Measurements from ENCODE around the gene SSBP4.
A peak's percentile ranks its signal among the peaks of the same experiment; 100 is the strongest.

SSBP4 gene

DNA sequence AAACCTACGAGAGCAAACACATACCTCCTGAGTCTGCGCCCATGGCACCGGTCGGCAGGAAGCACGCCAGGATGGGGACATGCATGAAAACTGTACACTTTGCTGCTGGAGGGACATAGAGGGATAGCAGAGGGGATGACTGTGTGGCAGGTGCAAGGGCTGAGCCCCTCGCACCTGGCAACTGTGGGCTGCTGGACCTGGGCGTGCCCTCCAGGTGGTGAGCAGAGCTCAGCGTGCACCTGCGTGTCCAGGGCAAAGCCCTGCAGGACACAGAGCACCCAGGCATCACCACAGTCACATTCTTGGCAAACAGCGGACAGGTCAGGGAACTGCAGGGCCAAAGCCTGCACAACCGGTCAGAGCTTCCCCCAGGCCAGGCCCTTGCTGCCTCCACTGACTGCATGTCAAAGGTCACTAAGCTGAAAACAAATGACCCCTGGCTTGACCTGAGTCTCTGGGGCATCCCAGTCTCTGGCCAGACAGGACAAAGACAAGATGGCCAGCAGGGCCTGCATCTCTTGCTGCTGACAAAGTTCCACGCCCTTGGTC lies 27.7 kb downstream of the SSBP4 start:
- Histone ChIP-seq H3K4me3 (ENCODE audit: low read depth, low read length) (no peak overlapping the region), H3K27ac (no peak overlapping the region), H3K9ac (no peak overlapping the region), H3K27me3 (ENCODE audit: control insufficient read depth, insufficient read depth, low read length) (no peaks in the 10 kb centered on the region), H2AFZ (no peak overlapping the region), H3K9me3 (ENCODE audit: control insufficient read depth, low read length) (no peaks in the 10 kb centered on the region), H3K79me2 (peaks cover 34% of the 10 kb centered on the region), H3K36me3 (ENCODE audit: control insufficient read depth, insufficient read depth, low read length) (no peaks in the 10 kb centered on the region), H3K4me1 (no peaks in the 10 kb centered on the region), H3K4me2 (ENCODE audit: low read length) (no peak overlapping the region)
- TF ChIP-seq, protein P1, sequence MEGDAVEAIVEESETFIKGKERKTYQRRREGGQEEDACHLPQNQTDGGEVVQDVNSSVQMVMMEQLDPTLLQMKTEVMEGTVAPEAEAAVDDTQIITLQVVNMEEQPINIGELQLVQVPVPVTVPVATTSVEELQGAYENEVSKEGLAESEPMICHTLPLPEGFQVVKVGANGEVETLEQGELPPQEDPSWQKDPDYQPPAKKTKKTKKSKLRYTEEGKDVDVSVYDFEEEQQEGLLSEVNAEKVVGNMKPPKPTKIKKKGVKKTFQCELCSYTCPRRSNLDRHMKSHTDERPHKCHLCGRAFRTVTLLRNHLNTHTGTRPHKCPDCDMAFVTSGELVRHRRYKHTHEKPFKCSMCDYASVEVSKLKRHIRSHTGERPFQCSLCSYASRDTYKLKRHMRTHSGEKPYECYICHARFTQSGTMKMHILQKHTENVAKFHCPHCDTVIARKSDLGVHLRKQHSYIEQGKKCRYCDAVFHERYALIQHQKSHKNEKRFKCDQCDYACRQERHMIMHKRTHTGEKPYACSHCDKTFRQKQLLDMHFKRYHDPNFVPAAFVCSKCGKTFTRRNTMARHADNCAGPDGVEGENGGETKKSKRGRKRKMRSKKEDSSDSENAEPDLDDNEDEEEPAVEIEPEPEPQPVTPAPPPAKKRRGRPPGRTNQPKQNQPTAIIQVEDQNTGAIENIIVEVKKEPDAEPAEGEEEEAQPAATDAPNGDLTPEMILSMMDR (IDR thresholded peaks at IDR 0.05): no peak

DNA sequence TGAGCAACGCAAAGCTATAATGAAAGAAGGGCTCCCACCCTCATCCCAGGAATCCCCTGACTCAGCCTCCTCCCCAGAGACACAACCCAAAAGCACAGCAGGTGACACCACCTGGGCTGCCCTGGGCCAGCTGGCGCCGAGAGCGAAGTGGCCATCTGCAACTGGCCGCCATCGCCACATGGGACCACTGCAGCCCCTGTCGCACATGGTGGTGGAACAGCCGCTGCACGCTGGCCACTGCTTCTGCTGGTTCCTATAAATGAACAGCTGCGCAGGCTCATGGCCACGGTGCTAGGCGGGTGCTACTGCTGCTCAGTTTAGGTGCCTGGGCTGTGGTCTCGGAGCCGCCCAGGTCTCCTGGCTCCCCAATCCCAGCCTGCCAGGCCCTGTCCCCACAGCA lies 30.4 kb downstream of the SSBP4 start:
- Histone ChIP-seq H3K79me2 (peaks cover 32% of the 10 kb centered on the region), H3K4me3 (ENCODE audit: low read depth, low read length) (no peak overlapping the region), H3K4me2 (ENCODE audit: low read length) (no peak overlapping the region), H3K27ac (no peak overlapping the region), H2AFZ (no peak overlapping the region), H3K4me1 (no peaks in the 10 kb centered on the region), H3K27me3 (ENCODE audit: control insufficient read depth, insufficient read depth, low read length) (no peaks in the 10 kb centered on the region), H3K9ac (no peak overlapping the region), H3K36me3 (ENCODE audit: control insufficient read depth, insufficient read depth, low read length) (no peaks in the 10 kb centered on the region), H3K9me3 (ENCODE audit: control insufficient read depth, low read length) (no peaks in the 10 kb centered on the region)
- TF ChIP-seq, protein P1 (IDR thresholded peaks at IDR 0.05): no peak

DNA sequence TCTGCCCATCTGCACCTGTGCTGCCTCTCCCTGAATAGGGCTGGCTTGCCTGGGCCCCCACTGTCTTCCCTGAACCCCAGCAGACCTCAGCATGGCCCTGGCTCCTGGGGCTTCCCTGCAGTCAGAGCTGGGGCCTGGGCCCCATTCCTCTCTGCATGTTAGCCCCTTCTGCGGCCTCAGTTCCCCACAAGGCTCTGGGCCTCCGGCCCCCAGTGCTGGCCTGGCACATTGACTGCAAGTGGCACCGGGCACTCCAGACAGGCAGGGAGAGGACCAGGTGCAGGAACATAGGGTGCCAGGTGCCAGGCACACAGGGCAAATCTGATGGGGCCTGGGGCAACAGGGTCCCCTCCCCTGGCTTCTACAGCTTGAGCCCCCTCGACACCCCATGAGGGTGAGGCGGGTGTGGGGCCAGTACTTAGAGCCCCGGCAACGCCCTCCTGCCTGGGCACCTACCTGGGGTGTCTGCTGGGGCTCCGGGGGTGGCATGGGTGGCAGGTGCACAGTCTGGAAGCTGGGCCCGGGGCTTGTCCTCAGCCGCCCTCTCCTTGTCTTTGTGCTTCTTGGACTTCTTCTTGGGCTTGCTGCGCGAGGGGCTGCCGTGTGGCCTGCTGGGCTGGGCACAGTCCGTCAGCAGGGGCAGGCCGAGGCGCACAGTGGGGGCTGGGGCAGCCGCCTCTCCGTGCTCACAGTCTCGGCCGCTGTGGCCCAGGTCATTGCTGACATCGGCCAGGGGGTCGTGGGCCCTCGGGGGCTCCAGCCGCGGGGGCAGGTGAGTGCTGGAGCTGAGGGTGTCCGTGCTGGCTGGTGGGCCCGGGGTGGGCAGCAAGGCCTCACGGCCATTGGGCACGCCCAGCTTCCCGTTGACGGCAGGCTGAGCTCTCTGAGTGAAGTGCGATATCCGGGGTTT lies 31.1 kb downstream of the SSBP4 start:
- H3K4me2 ChIP-seq (ENCODE audit: low read length): no peak overlapping the region
- no peaks in the 10 kb centered on the region for H3K4me1 ChIP-seq
- TF ChIP-seq, protein P1 (IDR thresholded peaks at IDR 0.05): no peak
- no peaks in the 10 kb centered on the region for H3K36me3 ChIP-seq (ENCODE audit: control insufficient read depth, insufficient read depth, low read length)
- H3K9me3 ChIP-seq (ENCODE audit: control insufficient read depth, low read length): no peaks in the 10 kb centered on the region
- no peaks in the 10 kb centered on the region for H3K27me3 ChIP-seq (ENCODE audit: control insufficient read depth, insufficient read depth, low read length)
- no peak overlapping the region for H3K9ac ChIP-seq
- peaks cover 29% of the 10 kb centered on the region for H3K79me2 ChIP-seq
- no peak overlapping the region for H2AFZ ChIP-seq
- H3K27ac ChIP-seq: no peak overlapping the region
- no peak overlapping the region for H3K4me3 ChIP-seq (ENCODE audit: low read depth, low read length)

DNA sequence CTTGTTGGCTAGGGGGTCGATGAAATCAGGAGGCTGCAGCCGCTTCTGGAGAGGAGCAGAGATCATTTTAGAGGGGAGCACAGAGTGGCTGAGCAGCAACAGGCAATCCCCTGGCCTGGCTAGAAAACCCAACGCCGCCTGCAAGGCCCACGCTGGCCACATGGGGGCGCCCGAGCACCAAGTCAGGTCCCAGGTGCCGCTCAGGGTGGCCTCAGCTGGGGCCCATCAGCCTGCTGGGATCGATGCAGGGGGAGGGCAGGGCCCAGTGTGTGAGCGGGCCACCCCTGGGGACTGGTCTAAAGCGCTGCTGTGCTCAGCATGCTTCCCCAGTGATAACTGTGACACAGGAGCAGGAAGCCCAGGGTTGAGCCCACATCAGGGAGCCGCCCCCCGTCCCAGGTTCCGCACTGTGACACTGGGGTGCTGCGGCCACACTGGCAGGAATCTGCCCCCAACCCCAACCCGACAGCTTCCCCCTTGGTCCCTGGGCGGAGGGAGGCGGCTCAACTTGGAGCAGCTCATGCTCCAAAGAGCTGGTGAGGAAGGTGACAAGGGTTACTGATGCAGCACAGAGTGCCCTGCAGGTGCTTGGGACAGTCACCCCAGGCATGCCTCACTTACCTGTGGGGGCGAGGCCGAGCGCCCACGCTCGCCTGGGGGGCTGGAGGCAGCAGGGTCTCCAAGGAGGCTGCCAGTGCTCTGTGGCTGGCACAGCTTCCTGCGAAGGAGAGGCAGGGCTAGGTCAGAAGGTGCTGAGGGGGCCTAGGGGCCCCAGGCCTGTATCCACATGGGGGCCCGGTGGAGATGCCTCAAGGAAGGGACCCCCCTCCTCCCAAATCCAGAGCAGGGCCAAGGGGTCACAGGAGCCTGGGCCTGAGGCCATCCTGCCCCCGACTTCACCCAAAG lies 32.0 kb downstream of the SSBP4 start:
- TF ChIP-seq, protein P1 (IDR thresholded peaks at IDR 0.05): peak; percentile 98
- H3K79me2 ChIP-seq: peaks cover 29% of the 10 kb centered on the region
- H3K36me3 ChIP-seq (ENCODE audit: control insufficient read depth, insufficient read depth, low read length): no peaks in the 10 kb centered on the region
- no peaks in the 10 kb centered on the region for H3K4me1 ChIP-seq
- H3K27ac ChIP-seq: no peak overlapping the region
- H3K9me3 ChIP-seq (ENCODE audit: control insufficient read depth, low read length): no peaks in the 10 kb centered on the region
- H3K9ac ChIP-seq: no peak overlapping the region
- H3K4me2 ChIP-seq (ENCODE audit: low read length): no peak overlapping the region
- no peaks in the 10 kb centered on the region for H3K27me3 ChIP-seq (ENCODE audit: control insufficient read depth, insufficient read depth, low read length)
- H2AFZ ChIP-seq: no peak overlapping the region
- no peak overlapping the region for H3K4me3 ChIP-seq (ENCODE audit: low read depth, low read length)

Measured in parathyroid adenoma (tissue), 2 donors.